GM12891 (cell line): ENCODE data around the gene RASL12.
"Not testable (repeated sequence)": the region's sequence is repeated elsewhere in the genome, so short reads cannot be mapped to it uniquely, and the experiment has no call there.

Experiments used
- POLR2A ChIP-seq: IDR thresholded peaks from 2 replicates; pipeline ENCODE4 v1.6.1; 2011; ENCODE audit warnings: low read depth, low read length, control low read depth
- POLR2AphosphoS5 ChIP-seq: IDR thresholded peaks from 2 replicates; pipeline ENCODE4 v1.6.1; 2011; ENCODE audit warnings: low read depth, low read length, control low read depth
- TAF1 ChIP-seq: IDR thresholded peaks from 2 replicates; pipeline ENCODE4 v1.6.1; 2011; ENCODE audit warnings: low read depth, low read length, control low read depth

DNA sequence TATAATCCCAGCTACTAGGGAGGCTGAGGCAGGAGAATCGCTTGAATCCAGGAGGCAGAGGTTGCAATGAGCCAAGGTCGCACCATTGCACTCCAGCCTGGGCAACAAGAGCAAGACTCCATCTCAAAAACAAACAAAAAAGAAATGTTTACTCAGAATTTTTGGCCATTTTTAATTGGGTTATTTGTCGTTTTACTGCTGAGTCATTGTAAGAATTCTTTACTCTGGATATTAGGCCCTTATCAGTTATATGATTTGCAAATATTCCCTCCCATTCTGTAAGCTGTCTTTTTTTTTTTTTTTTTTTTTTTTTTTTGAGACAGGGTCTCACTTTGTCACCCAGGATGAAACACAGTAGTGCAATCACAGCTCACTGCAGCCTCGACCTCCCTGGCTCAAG, 56.6 kb downstream of the RASL12 start:
- not testable (repeated sequence) for TF ChIP-seq POLR2A, TAF1, POLR2AphosphoS5
